ENCODE data around the gene ILK.
A peak's percentile ranks its signal among the peaks of the same experiment; 100 is the strongest.

Gene ILK

GRCh38 chr11:6603287-6604080, at the start of gene ILK, which contains the start of gene RRP8:
TSS of gene ILK (plus strand) at chr11:6603774. CDS start at chr11:6604272, 498 bp downstream.
TSS of gene RRP8 (minus strand) at chr11:6603616. CDS start at chr11:6603502, 114 bp downstream.
- ATAC-seq, result peak; percentile 84

GRCh38 chr11:6554828-6555706, 48.5 kb upstream of the ILK start:
- ATAC-seq (no peak), DNase-seq (no peak)

More at GRCh38 chr11:6603287-6604080, at the start of gene ILK, which contains the start of gene RRP8:
- peak; percentile 90 for DNase-seq

GRCh38 chr11:6556139-6556949, 47.2 kb upstream of the ILK start:
- no peak for DNase-seq
- ATAC-seq, result no peak

GRCh38 chr11:6557063-6557462, 46.5 kb upstream of the ILK start:
- ATAC-seq (no peak), DNase-seq (no peak)

GRCh38 chr11:6557761-6558674, 45.6 kb upstream of the ILK start:
- ATAC-seq (no peak), DNase-seq (no peak)

- DNase-seq, result no peak
- no peak for ATAC-seq
Measured at GRCh38 chr11:6559369-6559768, 44.2 kb upstream of the ILK start.

- DNase-seq, result no peak
- ATAC-seq, result no peak
Measured at GRCh38 chr11:6561288-6561687, 42.3 kb upstream of the ILK start.

GRCh38 chr11:6563121-6563619, 40.4 kb upstream of the ILK start:
- ATAC-seq (no peak), DNase-seq (no peak)

- DNase-seq (no peak), ATAC-seq (no peak)
Measured at GRCh38 chr11:6563667-6564066, 39.9 kb upstream of the ILK start.

GRCh38 chr11:6565325-6565724, 38.2 kb upstream of the ILK start:
- DNase-seq, result no peak
- ATAC-seq, result no peak

GRCh38 chr11:6565988-6566703, 37.4 kb upstream of the ILK start:
- no peak for DNase-seq
- no peak for ATAC-seq

- ATAC-seq (no peak), DNase-seq (no peak)
Measured at GRCh38 chr11:6566704-6567370, 36.7 kb upstream of the ILK start.

- DNase-seq, result no peak
- ATAC-seq, result no peak
Measured at GRCh38 chr11:6567371-6567745, 36.2 kb upstream of the ILK start.

GRCh38 chr11:6568191-6568918, 35.2 kb upstream of the ILK start:
- ATAC-seq (no peak), DNase-seq (no peak)

GRCh38 chr11:6569706-6570105, 33.9 kb upstream of the ILK start:
- no peak for DNase-seq
- ATAC-seq, result no peak

GRCh38 chr11:6570691-6571427, 32.7 kb upstream of the ILK start:
- ATAC-seq (no peak), DNase-seq (no peak)

- DNase-seq, result no peak
- ATAC-seq, result no peak
Measured at GRCh38 chr11:6571434-6572008, 32.1 kb upstream of the ILK start.

GRCh38 chr11:6572215-6572614, 31.4 kb upstream of the ILK start:
- ATAC-seq, result no peak

More at GRCh38 chr11:6572215-6572614, 31.4 kb upstream of the ILK start:
- no peak for DNase-seq
